ENCODE data around the gene TANGO6.

TANGO6 gene

DNA sequence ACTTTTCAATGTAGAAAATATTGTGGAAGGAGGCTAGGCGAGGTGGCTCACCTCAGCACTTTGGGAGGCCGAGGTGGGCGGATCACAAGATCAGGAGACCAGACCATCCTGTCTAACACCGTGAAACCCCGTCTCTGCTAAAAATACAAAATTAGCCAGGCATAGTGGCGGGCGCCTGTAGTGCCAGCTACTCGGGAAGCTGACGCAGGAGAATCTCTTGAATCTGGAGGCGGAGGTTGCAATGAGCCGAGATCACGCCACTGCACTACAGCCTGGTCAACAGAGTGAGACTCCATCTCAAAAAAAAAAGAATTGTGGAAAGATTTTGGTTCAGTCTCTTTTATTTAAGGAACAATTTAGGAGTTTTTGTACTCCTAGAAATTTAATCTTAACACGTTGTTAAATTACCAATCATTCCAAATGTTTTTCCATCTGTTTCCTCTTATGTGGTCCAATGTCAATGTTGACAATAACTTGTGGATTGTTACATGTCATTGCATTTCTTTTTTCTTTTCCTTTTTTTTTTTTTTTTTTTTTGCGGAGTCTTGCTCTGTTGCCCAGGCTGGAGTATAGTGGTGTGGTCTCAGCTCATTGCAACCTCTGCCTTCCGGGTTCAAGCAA, 137.5 kb downstream of the TANGO6 start:
- Histone ChIP-seq H3K4me3 (ENCODE audit: low read length) (no peak overlapping the region), H3K4me1 (ENCODE audit: control insufficient read depth, low read length) (no peaks in the 10 kb centered on the region), H3K9me2 (replicated peaks; ENCODE audit: control insufficient read depth, low read length) (no peaks in the 10 kb centered on the region), H3K9me3 (ENCODE audit: control insufficient read depth, insufficient read depth, low read length) (no peaks in the 10 kb centered on the region), H3K79me2 (ENCODE audit: control insufficient read depth, low read length) (no peaks in the 10 kb centered on the region), H3K27ac (ENCODE audit: low read depth, low read length) (no peak overlapping the region), H3F3A (ENCODE audit: control insufficient read depth, insufficient read depth) (no peaks in the 10 kb centered on the region), H3K4me2 (ENCODE audit: low read length) (no peak overlapping the region), H3K36me3 (ENCODE audit: control insufficient read depth, low read length) (no peaks in the 10 kb centered on the region; the same call in 1 of the 2 replicates), H3K27me3 (ENCODE audit: control insufficient read depth, low read length) (no peaks in the 10 kb centered on the region), H4K20me1 (ENCODE audit: control insufficient read depth, insufficient read depth, low read depth, low read length) (no peaks in the 10 kb centered on the region)
- no peak for TF ChIP-seq EZH2phosphoT487 (IDR thresholded peaks at IDR 0.05; ENCODE audit: borderline replicate concordance, low read length)
- TF ChIP-seq, protein P1, sequence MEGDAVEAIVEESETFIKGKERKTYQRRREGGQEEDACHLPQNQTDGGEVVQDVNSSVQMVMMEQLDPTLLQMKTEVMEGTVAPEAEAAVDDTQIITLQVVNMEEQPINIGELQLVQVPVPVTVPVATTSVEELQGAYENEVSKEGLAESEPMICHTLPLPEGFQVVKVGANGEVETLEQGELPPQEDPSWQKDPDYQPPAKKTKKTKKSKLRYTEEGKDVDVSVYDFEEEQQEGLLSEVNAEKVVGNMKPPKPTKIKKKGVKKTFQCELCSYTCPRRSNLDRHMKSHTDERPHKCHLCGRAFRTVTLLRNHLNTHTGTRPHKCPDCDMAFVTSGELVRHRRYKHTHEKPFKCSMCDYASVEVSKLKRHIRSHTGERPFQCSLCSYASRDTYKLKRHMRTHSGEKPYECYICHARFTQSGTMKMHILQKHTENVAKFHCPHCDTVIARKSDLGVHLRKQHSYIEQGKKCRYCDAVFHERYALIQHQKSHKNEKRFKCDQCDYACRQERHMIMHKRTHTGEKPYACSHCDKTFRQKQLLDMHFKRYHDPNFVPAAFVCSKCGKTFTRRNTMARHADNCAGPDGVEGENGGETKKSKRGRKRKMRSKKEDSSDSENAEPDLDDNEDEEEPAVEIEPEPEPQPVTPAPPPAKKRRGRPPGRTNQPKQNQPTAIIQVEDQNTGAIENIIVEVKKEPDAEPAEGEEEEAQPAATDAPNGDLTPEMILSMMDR (IDR thresholded peaks at IDR 0.05; ENCODE audit: low read depth, low read length, poor library complexity, severe bottlenecking): no peak

DNA sequence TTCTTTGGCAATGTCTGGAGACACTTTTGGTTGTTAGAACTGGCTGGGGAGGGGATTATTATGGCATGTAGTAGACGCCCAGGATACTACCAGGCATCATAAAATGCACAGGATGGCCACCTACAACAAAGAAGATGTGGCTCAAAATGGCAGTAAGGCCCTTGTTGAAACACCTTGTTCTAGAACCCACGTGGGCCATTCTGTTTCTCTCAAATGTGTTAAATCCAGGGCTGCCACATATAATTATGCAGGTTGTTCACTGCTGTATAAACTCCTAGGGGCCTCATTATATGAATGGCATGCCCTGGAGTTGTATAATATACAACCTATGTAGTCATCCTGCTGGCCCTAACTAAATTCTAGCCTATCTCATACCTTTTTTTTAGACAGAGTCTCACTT, 138.6 kb downstream of the TANGO6 start:
- H3K9me3 ChIP-seq (ENCODE audit: control insufficient read depth, insufficient read depth, low read length): no peaks in the 10 kb centered on the region
- H3K36me3 ChIP-seq (ENCODE audit: control insufficient read depth, low read length): no peaks in the 10 kb centered on the region
- no peak overlapping the region for H3K4me3 ChIP-seq (ENCODE audit: low read length)
- H3K4me1 ChIP-seq (ENCODE audit: control insufficient read depth, low read length): no peaks in the 10 kb centered on the region
- TF ChIP-seq, protein P1 (IDR thresholded peaks at IDR 0.05; ENCODE audit: low read depth, low read length, poor library complexity, severe bottlenecking): no peak
- no peak for TF ChIP-seq EZH2phosphoT487 (IDR thresholded peaks at IDR 0.05; ENCODE audit: borderline replicate concordance, low read length)
- no peaks in the 10 kb centered on the region for H3K79me2 ChIP-seq (ENCODE audit: control insufficient read depth, low read length)
- no peaks in the 10 kb centered on the region for H3K27me3 ChIP-seq (ENCODE audit: control insufficient read depth, low read length)
- no peaks in the 10 kb centered on the region for H3K9me2 ChIP-seq (replicated peaks; ENCODE audit: control insufficient read depth, low read length)
- H3K27ac ChIP-seq (ENCODE audit: low read depth, low read length): no peak overlapping the region
- H3K4me2 ChIP-seq (ENCODE audit: low read length): no peak overlapping the region
- no peaks in the 10 kb centered on the region for H3F3A ChIP-seq (ENCODE audit: control insufficient read depth, insufficient read depth)
- H4K20me1 ChIP-seq (ENCODE audit: control insufficient read depth, insufficient read depth, low read depth, low read length): no peaks in the 10 kb centered on the region

DNA sequence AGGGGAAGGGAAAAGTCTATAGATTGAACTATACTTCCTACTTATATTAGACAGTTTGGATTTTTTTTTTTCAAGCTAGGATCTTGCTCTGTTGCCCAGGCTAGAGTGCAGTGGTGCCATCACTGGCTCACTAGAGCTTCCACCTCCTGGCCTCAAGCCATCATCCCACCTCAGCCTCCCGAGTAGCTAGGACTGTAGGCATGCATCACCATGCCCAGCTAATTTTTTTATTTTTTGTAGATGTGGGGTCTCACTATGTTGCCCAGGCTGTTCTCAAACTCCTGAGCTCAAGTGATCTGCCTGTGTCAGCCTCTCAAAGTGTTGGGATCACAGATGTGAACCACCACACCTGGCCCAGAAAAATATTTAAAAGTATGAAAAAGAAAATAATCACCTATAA, 141.1 kb downstream of the TANGO6 start:
- no peak overlapping the region for H3K27ac ChIP-seq (ENCODE audit: low read depth, low read length)
- no peaks in the 10 kb centered on the region for H3K36me3 ChIP-seq (ENCODE audit: control insufficient read depth, low read length)
- no peaks in the 10 kb centered on the region for H3K4me1 ChIP-seq (ENCODE audit: control insufficient read depth, low read length)
- no peaks in the 10 kb centered on the region for H3K27me3 ChIP-seq (ENCODE audit: control insufficient read depth, low read length)
- no peaks in the 10 kb centered on the region for H3K9me3 ChIP-seq (ENCODE audit: control insufficient read depth, insufficient read depth, low read length)
- H3F3A ChIP-seq (ENCODE audit: control insufficient read depth, insufficient read depth): no peaks in the 10 kb centered on the region
- no peak overlapping the region for H3K4me2 ChIP-seq (ENCODE audit: low read length)
- H3K4me3 ChIP-seq (ENCODE audit: low read length): no peak overlapping the region
- H3K79me2 ChIP-seq (ENCODE audit: control insufficient read depth, low read length): no peaks in the 10 kb centered on the region
- no peaks in the 10 kb centered on the region for H3K9me2 ChIP-seq (replicated peaks; ENCODE audit: control insufficient read depth, low read length)
- no peak for TF ChIP-seq EZH2phosphoT487 (IDR thresholded peaks at IDR 0.05; ENCODE audit: borderline replicate concordance, low read length)
- TF ChIP-seq, protein P1 (IDR thresholded peaks at IDR 0.05; ENCODE audit: low read depth, low read length, poor library complexity, severe bottlenecking): no peak
- no peaks in the 10 kb centered on the region for H4K20me1 ChIP-seq (ENCODE audit: control insufficient read depth, insufficient read depth, low read depth, low read length)

Measured in DOHH2 (cell line).